ENCODE data around the gene PRSS36.

Gene PRSS36

GRCh38 chr16:31108794-31109558 is 40.9 kb downstream of the PRSS36 start:
- H3K27ac ChIP-seq (replicated peaks), result peak overlapping the region; percentile 72
- H3K27me3 ChIP-seq (ENCODE audit: insufficient read depth, poor library complexity, severe bottlenecking), result no peaks in the 10 kb centered on the region
- no peak for TF ChIP-seq GABPA (IDR thresholded peaks at IDR 0.05; ENCODE audit: low read depth)
- TF ChIP-seq POLR2AphosphoS5 (IDR thresholded peaks at IDR 0.05; ENCODE audit: low read depth), result no peak
- TF ChIP-seq REST (IDR thresholded peaks at IDR 0.05; ENCODE audit: insufficient replicate concordance, low read depth), result no peak
- TF ChIP-seq SPI1 (IDR thresholded peaks at IDR 0.05; ENCODE audit: borderline replicate concordance, low read depth), result no peak
- no peak for TF ChIP-seq CTCF (IDR thresholded peaks at IDR 0.05; ENCODE audit: insufficient read depth, low read length)
- H3K4me3 ChIP-seq (replicated peaks; ENCODE audit: insufficient read depth, low read length), result peak overlapping the region; percentile 97
- no peak for DNase-seq (ENCODE audit: low read depth in 1 of 2, low spot score in 1 of 2)

- TF ChIP-seq POLR2AphosphoS5 (IDR thresholded peaks at IDR 0.05; ENCODE audit: low read depth) (peak; percentile 42; the same call in 1 of the 2 replicates), GABPA (IDR thresholded peaks at IDR 0.05; ENCODE audit: low read depth) (no peak)
- H3K27ac ChIP-seq (replicated peaks), result peak within 1 kb of the TSS; percentile 72
Observed at GRCh38 chr16:31108035-31108793, 41.7 kb downstream of the PRSS36 start, which contains the start of gene BCKDK. Gene BCKDK, plus strand, starts transcription at chr16:31108386. Its CDS starts 838 bp downstream, at chr16:31109224.

GRCh38 chr16:31107465-31107867 is 42.4 kb downstream of the PRSS36 start:
- H3K4me3 ChIP-seq (replicated peaks; ENCODE audit: insufficient read depth, low read length), result no peak overlapping the region
- no peak for DNase-seq (ENCODE audit: low read depth in 1 of 2, low spot score in 1 of 2)

More at GRCh38 chr16:31108035-31108793, 41.7 kb downstream of the PRSS36 start, which contains the start of gene BCKDK:
- Histone ChIP-seq H3K27me3 (ENCODE audit: insufficient read depth, poor library complexity, severe bottlenecking) (no peaks in the 10 kb centered on the region), H3K4me3 (replicated peaks; ENCODE audit: insufficient read depth, low read length) (peak within 1 kb of the TSS; percentile 97)
- DNase-seq (ENCODE audit: low read depth in 1 of 2, low spot score in 1 of 2), result peak; percentile 73 to 83

More at GRCh38 chr16:31107465-31107867, 42.4 kb downstream of the PRSS36 start:
- no peaks in the 10 kb centered on the region for H3K27me3 ChIP-seq (ENCODE audit: insufficient read depth, poor library complexity, severe bottlenecking)
- peak overlapping the region; percentile 20; the same call in 1 of the 2 replicates for H3K27ac ChIP-seq (replicated peaks)
- no peak for TF ChIP-seq REST (IDR thresholded peaks at IDR 0.05; ENCODE audit: insufficient replicate concordance, low read depth)
- no peak for TF ChIP-seq POLR2AphosphoS5 (IDR thresholded peaks at IDR 0.05; ENCODE audit: low read depth)
- TF ChIP-seq SPI1 (IDR thresholded peaks at IDR 0.05; ENCODE audit: borderline replicate concordance, low read depth), result no peak

Measured in HL-60 (cell line).